GM12872 (cell line): ENCODE results near the gene KLK11.

ENCODE experiments used
- TF ChIP-seq, protein P1 (sequence below): IDR thresholded peaks from 3 replicates; pipeline ENCODE4 v1.5.1; 2011; ENCODE audit warnings: low read depth, mild to moderate bottlenecking, low read length, moderate library complexity; ENCODE audit not compliant: insufficient read depth

Gene KLK11

GRCh38 chr19:50978772-50979390 lies 47.5 kb downstream of the KLK11 start:
- TF ChIP-seq, protein P1, sequence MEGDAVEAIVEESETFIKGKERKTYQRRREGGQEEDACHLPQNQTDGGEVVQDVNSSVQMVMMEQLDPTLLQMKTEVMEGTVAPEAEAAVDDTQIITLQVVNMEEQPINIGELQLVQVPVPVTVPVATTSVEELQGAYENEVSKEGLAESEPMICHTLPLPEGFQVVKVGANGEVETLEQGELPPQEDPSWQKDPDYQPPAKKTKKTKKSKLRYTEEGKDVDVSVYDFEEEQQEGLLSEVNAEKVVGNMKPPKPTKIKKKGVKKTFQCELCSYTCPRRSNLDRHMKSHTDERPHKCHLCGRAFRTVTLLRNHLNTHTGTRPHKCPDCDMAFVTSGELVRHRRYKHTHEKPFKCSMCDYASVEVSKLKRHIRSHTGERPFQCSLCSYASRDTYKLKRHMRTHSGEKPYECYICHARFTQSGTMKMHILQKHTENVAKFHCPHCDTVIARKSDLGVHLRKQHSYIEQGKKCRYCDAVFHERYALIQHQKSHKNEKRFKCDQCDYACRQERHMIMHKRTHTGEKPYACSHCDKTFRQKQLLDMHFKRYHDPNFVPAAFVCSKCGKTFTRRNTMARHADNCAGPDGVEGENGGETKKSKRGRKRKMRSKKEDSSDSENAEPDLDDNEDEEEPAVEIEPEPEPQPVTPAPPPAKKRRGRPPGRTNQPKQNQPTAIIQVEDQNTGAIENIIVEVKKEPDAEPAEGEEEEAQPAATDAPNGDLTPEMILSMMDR, result no peak

DNA sequence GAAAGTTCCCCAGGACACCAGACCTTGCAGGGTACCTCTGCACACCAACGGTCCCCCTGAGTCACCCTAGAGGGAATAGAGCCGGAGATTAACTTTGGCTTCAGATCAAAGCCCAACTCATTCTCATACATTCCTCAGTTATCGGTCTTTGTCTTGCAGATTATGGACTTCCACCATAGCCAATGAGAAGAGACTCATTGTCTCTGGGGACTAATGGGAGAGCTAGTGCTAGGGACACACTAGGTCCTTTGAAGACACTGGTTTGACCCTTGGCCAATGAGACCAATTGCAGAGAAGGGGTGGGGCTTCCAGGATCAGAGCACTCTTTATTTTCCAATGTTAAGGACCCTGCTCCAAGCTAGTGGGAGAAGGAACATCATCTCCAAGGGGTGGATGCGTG lies 48.8 kb downstream of the KLK11 start:
- TF ChIP-seq, protein P1, result no peak

DNA sequence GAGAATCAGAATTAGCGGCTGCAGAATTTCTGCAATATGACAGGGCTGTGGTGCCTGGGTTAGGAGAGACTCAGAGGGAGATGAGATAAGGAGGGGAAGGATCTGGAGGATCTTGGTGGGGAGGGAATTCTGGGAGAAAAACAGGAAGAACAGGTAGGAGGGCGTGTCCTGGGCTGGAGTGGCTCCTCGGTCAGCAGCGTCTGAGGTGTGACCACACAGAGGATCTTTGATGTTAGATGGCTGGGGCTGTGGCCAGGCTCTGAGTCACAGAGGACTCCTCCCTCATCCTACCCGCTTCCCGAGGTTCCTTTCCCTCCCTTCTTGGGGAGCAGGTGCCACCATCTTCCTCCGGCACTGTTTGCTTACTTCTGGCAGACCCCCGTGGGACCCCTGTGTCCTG lies 50.6 kb downstream of the KLK11 start:
- TF ChIP-seq, protein P1, result no peak

GRCh38 chr19:50974702-50975556 lies 51.5 kb downstream of the KLK11 start:
- TF ChIP-seq, protein P1, result no peak

- TF ChIP-seq, protein P1, result no peak
These were observed 53.5 kb downstream of the KLK11 start for GRCh38 chr19:50972795-50973376.
